ENCODE results near the gene PLCB2. TPM values are rescaled to one million over a fixed set of nuclear protein-coding genes. Genes with fewer than 3 reads are reported as not detected.

PLCB2 gene
- polyA plus RNA-seq, 1 donor from 2014 or later = 7.4 TPM

GRCh38 chr15:40248006-40248783, 59.5 kb downstream of the PLCB2 start:
- Histone ChIP-seq H3K27ac (ENCODE audit: low read length) (no peak overlapping the region), H3K4me3 (ENCODE audit: low read length) (no peak overlapping the region), H3K27me3 (ENCODE audit: insufficient read depth, low read depth, low read length) (peaks cover 31% of the 10 kb centered on the region), H4K20me1 (ENCODE audit: insufficient read depth) (no peaks in the 10 kb centered on the region), H3K9me3 (ENCODE audit: low read length) (no peaks in the 10 kb centered on the region), H3F3A (ENCODE audit: insufficient read depth, low read length, poor library complexity, severe bottlenecking) (no peaks in the 10 kb centered on the region), H3K4me2 (ENCODE audit: low read length) (no peak overlapping the region), H2AFZ (ENCODE audit: low read depth, low read length) (no peak overlapping the region), H3K36me3 (ENCODE audit: insufficient read depth, low read length) (no peaks in the 10 kb centered on the region), H3K79me2 (replicated peaks; ENCODE audit: insufficient read depth, low read length) (no peaks in the 10 kb centered on the region), H3K9me2 (ENCODE audit: insufficient read depth, low read length) (no peaks in the 10 kb centered on the region), H3K9ac (ENCODE audit: low read length) (no peak overlapping the region)
- TF ChIP-seq POLR2AphosphoS5 (IDR thresholded peaks at IDR 0.05) = no peak
- TF ChIP-seq EZH2 (IDR thresholded peaks at IDR 0.05; ENCODE audit: borderline replicate concordance, insufficient read depth, low read length, poor library complexity, severe bottlenecking) = no peak
- no peak for TF ChIP-seq TAF1 (IDR thresholded peaks at IDR 0.05; ENCODE audit: low read depth)
- TF ChIP-seq MXI1 (conservative IDR thresholded peaks at IDR 0.05; ENCODE audit: poor library complexity, severe bottlenecking) = no peak

- Histone ChIP-seq H3K79me2 (replicated peaks; ENCODE audit: insufficient read depth, low read length) (no peaks in the 10 kb centered on the region), H3K9me3 (ENCODE audit: low read length) (no peaks in the 10 kb centered on the region), H3K36me3 (ENCODE audit: insufficient read depth, low read length) (no peaks in the 10 kb centered on the region), H4K20me1 (ENCODE audit: insufficient read depth) (no peaks in the 10 kb centered on the region), H3K4me2 (ENCODE audit: low read length) (no peak overlapping the region), H3K27ac (ENCODE audit: low read length) (no peak overlapping the region), H3K9ac (ENCODE audit: low read length) (no peak overlapping the region), H3K4me3 (ENCODE audit: low read length) (no peak overlapping the region), H3K9me2 (ENCODE audit: insufficient read depth, low read length) (no peaks in the 10 kb centered on the region), H3K27me3 (ENCODE audit: insufficient read depth, low read depth, low read length) (peaks cover 24% of the 10 kb centered on the region), H3F3A (ENCODE audit: insufficient read depth, low read length, poor library complexity, severe bottlenecking) (no peaks in the 10 kb centered on the region), H2AFZ (ENCODE audit: low read depth, low read length) (no peak overlapping the region)
- TF ChIP-seq MXI1 (conservative IDR thresholded peaks at IDR 0.05; ENCODE audit: poor library complexity, severe bottlenecking) (no peak), TAF1 (IDR thresholded peaks at IDR 0.05; ENCODE audit: low read depth) (no peak), EZH2 (IDR thresholded peaks at IDR 0.05; ENCODE audit: borderline replicate concordance, insufficient read depth, low read length, poor library complexity, severe bottlenecking) (no peak), SMC3 (conservative IDR thresholded peaks at IDR 0.05; ENCODE audit: poor library complexity) (no peak), REST (IDR thresholded peaks at IDR 0.05; ENCODE audit: borderline replicate concordance) (no peak), CTCF (IDR thresholded peaks at IDR 0.05; ENCODE audit: poor library complexity, severe bottlenecking) (no peak)
Observed at GRCh38 chr15:40247406-40247971, 60.2 kb downstream of the PLCB2 start.
